Measurements from ENCODE around the gene BABAM2. TPM values are rescaled to one million over a fixed set of nuclear protein-coding genes. Genes with fewer than 3 reads are reported as not detected.

The BABAM2 gene
- polyA plus RNA-seq, 3 donors = 49.0 to 54.2 (median 52.6) TPM

DNA sequence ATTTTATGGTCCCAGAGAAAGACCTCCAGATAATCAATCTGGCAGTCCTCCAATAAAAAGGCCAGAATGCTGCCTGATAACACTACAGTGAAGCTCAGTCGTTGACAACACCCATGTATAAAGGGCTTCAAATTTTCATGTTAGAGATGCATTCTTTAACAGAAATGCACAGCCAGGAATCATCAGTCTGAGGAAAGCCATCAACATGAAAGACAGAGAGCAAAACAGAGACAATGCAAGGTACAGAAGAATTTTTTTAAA lies 13.8 kb downstream of the BABAM2 start:
- DNase-seq = no peak

DNA sequence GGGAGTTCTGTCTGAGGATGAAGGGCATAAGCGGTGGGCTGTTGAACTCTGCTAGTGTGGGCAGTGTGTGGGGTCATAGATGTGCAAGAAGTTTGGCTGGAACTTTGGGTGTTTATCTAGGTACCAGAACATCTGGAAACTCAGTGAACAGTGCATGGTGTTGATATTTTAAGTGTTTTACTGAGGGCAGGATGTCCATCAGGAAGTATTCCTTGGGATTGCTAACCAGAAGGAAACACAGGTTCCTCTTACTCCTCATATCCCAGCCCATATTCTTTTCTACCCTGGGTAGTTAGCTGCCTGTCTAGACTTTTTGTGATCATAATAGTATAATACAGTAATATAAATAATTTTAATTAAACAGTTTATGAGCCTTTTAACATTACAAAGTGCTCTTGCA lies 15.5 kb downstream of the BABAM2 start:
- DNase-seq = no peak

DNA sequence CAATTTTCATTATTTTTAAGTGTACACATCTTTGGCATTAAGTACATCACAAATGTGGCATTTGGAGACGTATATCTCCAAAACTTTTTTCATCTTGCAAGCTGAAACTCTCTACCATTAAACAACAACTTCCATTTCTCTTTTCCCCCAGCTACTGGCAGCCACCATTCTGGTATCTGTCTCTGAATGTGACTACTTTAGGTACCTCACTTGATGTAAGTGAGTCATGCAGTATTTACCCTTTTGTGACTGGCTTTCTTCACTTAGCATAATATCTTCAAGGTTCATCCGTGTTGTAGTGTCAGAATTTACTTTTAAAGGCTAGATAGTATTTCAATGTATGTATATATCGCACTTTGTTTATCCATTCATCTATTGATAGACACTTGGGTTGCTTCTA lies 17.0 kb downstream of the BABAM2 start:
- no peak for DNase-seq

DNA sequence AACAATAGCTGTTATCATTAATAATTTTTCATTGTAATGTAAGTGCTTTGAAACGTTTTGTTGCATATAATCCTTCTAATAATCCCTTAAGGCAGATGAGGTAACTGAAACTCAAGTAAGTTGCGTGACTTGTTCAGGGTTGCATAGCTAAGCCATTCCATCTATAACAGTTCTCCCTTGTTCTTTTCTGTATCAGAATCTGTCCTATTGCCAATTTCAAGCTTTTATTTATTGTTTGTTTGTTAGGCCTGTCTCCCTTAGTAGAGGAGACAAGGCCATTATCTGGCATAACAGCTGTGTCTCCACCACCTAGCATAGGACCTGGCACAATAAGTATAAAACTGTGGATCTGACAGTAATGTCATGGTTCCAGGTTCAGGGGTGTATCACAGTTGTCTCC lies 19.4 kb downstream of the BABAM2 start:
- no peak for DNase-seq

DNA sequence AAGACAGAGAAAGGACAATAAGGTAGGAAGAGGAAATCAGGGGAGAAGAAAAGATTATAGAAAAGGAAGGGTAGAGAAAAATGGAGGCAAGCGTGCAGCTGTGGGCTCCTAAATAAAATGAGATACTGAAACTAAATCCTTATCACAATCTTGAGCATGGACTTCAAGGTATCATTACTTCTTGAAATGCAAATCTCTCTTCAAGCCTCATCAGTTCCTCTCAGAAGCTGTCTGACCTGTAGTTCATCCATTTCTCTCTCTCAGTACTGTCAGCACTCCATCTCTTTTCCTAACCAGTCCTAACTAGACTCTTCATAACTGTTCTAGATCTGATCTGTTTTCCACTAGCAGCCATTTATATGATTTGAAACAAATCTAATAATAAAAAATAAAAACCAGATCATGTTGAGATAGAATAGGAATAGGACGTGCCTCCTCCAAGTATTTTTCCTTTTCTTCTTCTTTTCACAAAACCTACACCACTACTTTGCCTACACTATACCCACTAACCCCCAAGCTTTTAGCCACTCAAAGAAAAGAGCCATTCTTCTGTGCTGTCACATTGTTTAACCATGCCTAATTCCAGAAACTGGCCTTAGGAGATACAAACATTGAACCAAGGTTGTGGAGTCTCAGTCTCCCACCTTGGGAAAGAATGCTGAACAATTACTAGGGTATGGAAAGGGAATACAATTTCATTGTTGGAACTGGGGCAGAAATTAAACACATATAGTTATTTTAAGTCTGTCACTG lies 21.1 kb downstream of the BABAM2 start:
- no peak for DNase-seq

DNA sequence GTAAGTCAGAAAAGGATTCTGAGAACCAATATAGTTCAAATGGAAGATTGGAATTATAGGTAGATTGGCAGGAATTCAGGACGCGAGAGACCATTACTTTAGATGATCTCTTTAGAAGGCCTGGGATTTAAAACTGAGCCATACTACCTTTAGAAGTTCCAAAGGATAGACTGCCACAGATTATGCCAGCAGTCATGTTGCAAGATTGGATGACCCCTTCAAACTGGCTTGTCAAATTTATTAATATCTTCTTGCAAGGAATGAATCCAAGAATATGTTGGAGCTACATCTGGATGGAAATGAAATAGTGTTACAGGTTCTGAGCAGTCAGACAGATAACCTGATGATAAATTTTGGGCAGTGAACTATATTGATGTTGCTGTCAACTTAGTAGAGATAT lies 22.0 kb downstream of the BABAM2 start:
- no peak for DNase-seq

DNA sequence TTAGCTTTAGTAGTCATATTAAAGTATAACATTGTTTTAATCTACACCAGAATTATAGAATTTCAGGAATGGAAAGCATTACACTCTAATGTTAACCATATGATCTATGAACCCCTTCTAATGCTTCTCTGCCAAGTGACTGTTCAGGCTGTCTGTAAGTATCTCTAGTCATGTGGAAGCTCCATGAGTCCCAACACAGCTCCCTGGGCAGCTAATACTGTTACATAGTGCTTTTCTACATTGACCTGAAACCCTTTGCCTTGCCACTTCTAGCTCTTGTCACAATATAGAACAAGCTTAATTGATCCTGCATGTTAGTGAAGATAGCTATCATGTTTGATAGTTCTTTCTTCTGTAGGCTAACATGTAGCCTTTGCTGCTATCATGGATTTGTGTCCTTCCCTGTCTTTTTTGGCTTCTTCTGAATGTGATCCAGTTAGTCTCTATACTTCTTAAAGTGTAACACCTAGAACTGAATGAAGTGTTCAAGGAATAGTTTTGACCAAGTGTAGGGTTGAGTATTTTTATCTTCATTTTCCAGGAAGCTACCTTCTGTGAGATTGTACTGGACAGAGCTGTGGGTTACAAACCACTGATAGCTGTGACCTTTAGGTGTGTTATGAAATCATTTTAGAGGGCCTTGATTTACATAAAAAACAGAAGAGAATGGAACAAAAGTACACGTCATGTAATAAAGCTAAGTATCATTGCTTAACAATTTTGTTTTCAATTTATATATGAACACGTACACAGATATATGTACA lies 23.7 kb downstream of the BABAM2 start:
- no peak for DNase-seq

DNA sequence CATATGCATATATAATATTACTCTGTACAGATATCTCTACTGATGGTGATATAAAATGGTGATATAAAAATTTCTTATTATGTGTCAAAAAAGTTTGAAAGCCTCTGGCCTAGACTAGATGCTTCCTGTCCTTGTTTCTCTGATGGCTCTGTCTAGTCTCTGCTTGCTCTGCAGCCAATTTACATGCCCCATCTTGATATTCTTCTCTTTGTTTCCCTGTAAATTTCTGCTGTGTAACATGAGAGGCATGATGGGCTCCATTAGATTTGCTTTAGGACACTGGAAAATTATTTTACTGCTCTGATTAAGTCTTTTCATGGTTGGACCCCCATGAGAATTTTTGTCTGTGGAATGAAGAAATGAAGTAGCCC lies 24.3 kb downstream of the BABAM2 start:
- no peak for DNase-seq

DNA sequence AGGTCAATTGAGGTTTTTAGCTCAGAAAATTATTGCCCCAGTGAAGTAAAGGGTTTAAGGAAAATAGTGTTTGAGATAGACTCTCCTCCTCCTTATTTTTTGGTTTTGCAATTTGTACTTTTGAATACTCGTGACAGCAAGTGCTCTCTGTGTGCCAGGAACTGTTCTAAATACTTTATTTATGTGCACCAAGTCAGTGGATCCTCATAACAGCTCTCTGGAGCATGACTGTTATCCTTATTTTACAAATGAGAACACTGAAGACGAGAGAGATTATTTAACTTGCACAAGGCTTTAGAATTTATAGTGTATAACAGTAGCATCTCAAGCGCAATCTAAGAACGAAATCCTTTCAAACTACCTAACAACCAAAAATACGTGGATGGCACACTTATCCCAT lies 24.7 kb downstream of the BABAM2 start:
- DNase-seq = no peak

DNA sequence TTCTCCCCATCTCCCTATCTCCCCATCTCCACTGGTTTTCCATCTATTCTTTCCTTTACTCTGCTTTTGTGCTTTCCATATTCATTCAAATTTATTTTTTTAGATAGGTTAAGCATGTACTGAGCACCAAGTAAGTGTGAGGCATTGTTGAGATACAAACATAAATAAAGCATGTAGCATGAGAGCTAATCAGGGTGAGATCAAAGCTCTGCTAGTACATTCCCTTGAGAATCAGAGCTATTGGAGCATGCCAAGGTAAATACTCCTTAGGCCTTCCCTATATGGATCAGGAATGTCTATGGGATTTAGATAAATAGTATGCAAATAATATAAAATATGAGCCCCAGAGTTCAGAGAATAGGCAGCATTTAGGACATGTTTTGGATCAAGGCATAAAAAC lies 25.3 kb downstream of the BABAM2 start:
- DNase-seq = no peak

DNA sequence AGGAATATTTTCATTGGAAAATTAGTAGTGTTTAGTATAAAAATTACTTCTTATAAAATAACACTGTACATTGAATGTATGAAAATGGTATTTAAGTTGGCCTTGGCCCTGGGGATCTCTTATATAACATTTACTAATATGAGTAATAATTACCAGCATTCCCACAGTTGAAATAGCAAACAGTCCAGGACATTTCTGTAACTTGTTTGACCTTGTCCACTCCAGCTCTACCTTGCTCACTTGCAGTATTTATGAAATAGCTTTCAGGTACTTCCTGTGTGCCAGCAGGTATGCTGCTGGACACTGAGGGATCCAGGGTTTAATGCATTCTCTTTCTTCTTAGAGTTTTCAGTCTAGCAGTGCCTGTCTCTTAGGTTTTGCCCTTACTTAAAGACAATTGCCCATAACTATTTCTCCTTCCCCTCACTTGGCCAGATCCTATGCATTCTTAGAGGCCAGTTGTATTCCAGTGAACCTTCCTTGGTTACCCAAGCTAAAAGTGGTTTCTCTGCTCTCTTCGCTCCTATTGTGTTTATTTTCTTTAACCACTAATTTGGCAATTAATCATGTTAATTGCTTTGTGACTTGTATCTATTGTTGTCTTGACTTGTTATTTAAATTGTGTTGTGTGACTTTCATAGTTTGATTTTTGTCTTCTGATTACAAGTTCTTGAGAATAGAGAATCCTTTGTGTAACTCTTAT lies 25.9 kb downstream of the BABAM2 start:
- DNase-seq = no peak

DNA sequence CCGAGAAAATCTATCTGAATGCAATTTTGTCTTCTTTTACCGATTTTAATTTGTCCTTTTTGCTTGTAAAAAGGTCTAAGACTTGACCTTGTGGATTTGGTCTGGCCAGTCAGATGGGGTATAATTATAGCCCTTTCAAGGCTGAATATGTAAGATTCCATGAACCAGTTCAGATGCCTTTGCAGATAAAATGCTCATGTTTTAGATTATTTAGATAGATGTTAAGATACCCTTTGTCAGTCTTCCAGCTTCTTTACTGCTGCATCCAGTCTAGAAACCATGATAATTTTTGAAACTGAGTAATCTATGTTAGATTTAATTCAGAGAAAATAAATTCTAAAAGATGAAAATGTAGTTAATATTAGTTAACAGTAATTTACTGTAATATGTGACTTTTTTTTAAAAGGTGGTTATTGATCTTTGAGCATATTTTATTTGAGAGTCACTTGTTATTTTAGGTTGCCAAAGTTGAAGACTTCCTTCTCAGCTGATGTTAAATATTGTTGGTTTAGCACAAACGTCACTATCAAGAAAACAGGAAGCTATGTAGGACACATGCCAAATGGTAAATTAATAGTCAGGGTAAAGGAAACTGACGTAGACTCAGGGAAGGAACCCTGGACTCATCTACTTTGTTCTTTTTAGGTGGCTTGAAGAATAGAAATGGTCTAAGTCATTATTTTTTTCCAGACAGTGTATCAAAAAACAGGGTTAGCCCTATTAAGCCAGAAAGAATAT lies 29.8 kb downstream of the BABAM2 start:
- DNase-seq = no peak

DNA sequence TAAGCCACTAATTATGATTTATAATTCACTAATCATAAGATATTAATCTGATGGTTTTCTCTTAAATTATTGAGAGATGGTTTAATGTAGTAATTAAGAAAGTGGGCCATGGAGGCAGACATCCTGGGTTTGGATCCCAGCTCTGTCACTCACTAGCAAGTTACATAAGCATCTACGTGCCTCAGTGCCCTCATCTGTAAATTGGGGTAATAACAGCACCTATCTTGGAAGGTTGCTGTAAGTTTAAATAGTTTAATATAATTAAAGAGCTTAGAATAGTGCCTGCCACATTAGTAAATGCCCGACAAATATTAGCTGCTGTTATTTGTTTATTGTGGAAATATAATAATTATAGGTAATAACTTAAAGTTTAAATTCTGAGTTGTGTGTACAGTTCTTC lies 30.9 kb downstream of the BABAM2 start:
- no peak for DNase-seq

DNA sequence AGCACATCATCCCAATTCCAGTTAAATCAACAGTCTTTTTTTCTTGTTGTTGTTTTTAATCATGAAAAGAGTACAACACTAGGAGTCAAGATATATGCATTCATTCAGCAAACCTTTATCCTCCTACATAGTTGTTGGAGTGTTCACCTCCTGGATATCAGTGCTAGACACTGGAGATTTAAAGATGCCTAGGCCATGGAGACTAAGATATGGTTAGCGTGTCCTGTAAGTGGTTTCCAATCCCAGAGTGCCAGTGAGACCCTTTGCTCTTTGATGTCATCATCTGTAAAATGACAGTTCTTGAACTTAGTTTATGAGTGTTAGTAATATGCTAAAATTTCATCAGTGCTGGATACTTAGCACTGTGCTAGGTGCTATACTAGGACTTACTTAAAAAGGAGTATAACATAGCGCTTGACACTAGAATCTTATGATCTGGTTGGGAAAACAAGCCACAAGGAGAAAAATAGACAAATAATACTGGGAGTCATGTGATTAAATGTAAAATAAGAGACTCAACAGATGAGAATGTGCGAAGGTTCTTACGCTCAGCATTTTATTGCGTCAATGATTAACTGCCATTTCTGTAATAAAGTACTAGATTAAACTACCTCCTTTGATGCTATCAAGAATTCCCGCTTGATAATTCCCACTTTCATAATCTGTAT lies 31.5 kb downstream of the BABAM2 start:
- no peak for DNase-seq

DNA sequence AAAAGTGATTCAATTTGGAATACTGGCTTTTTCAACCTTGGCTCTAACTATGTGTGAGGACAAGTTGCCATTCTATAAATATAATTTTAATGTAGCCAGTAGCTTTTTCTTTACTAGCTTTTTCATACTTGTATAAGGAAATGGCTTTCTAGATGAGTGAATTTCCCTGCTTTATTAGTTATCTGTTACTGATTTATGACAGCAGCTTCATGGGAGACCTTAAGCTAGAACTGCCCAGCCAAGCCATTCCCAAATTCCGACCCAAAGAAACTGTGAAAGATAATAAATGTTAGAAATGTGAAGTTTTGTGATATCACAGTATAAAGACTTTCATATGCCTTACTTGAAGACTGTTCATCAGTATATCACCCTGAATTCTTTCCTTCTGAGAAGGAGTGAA lies 32.3 kb downstream of the BABAM2 start:
- DNase-seq = no peak

DNA sequence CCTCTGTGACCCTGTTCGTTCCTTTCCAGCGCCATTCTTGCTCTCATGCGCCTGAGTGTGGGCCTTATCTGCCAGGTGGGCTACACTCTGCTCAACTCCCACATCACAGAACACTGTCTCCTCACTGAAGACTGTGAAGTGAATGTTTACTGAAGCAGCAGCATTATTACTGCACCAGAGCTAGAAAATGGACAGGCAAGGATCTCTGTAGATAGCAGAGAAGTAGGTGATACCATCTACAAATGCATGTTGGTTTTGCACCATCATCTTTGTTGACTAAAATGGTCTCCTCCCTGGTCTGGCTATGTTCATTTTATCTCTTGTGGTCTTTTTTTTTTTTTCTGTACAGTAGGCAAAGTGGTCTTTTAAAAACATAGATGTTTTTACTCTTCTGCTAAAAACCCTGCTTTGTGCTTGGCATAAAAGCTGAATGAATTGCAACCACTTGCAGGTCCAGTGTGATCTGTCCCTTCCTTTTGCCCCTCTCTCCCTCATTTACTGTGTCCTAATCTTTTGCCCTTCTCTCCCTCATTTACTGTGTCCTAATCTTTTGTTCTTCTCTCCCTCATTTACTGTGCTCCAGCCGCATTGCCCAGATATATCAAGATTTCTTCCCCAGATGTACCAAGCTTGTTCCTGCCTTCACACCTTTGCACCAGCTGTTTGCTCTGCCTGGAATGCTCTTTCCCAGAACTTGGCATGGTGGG lies 35.4 kb downstream of the BABAM2 start:
- no peak for DNase-seq

DNA sequence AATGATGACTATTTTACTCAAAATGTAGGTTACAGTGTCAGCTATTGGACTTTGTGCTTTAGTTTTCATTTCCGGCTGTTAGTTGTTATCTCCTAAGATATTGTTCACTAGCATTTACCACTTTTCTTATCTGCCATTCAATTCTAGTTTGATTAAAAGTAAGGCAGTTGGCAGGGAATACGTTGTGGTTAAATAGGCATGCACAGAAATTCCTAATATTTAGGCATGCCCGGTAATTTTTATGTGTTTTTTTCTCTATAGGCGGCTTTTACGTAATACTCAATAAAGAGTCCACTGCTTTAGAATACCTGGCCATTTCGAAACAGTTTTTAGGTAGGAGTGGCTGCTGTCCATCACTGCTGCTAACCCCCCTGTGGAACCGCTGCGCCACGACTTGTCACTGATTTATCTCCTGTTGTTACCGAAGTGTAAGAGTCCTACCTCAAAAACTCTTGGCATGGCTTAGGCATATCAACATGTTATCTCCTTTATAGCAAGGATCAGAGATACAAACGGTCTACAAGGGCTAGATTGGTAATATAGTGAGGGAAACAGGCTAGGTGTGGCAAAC lies 39.5 kb downstream of the BABAM2 start:
- no peak for DNase-seq

DNA sequence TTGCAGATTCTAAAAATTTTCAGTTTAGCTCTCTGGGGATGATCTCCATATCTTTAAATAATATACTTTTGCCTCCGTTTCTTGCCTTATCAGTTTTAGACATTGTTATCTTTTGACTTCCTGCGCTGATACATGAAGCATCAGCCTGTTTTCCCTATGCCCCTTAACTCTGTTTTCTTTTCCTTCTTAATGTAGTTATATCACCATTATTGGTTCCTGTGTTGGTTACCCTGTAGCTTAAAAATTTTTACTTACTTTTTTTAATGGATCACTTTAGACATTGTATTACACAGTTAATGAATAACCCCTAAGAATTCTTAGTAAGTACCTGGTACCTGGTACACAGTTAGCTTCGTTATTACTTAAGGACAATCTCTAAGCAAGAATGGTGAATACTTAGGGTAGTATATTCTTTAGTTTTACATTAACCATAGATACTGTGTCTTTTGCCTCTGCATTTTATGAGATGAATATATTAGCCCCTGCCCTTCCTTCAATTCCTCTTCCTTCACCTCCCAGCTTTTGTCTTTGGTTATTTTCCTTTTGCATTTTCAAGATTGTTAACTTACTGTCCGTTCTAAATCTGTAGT lies 40.9 kb downstream of the BABAM2 start:
- no peak for DNase-seq

DNA sequence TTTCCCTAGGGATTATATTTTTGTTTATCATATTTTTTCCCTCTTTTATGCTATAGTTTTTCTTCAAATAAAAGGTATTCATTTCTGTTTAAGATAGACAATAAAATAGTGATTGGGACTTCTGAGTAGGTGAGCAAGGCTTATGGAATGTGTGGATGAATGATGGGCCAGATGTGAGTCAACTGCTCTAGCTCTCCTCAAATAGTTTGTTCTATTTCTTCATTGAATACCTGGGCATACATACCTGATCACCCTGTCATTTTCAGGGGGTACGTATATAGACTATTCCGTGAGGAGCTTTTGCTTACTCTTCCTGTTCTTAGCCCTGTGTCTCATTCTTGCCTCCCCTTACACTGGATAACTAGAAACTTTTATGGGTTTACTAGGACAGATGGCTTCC lies 41.9 kb downstream of the BABAM2 start:
- DNase-seq = no peak

DNA sequence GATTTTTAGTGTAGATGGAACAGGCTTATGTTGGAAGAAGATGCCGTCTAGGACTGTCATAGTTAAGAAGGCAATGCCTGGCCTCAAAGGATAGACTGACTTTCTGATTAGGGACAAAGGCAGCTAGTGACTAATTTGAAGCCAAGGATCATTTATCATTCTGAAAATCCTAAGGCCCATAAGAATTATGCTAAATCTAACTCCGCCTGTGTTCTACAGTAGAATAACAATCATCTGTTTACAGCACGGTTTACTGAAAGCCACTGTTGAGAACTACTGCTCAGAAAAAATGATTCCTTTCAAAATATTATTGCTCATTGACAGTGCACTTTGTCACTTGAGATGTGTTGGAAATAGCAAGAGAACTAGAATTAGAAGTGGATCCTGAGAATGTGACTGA lies 44.5 kb downstream of the BABAM2 start:
- DNase-seq = no peak
